Activated naive CD8-positive, alpha-beta T cell treated with anti-CD3 and anti-CD28 coated beads, Interleukin-2, amount 50 U/mL, for 24 hours (primary cell): Measurements from ENCODE around the gene TTC9C.

Experiments used
- ATAC-seq: fragments of 150-1000 bp; cut with Tn5 transposase; one replicate; pipeline ENCODE4 v1.10.0; 2021
- DNase-seq: peaks from one replicate; pipeline ENCODE4 v3.0.0; 2021
- H3K27ac Mint-ChIP-seq: one replicate; pipeline ENCODE4 v1.8.0; 2021; ENCODE audit warnings: mild to moderate bottlenecking, mixed read lengths
- H3K27me3 Mint-ChIP-seq: one replicate; pipeline ENCODE4 v1.8.0; 2021; ENCODE audit warnings: mixed read lengths
- H3K36me3 Mint-ChIP-seq: one replicate; pipeline ENCODE4 v1.8.0; 2021; ENCODE audit warnings: low read depth, mixed read lengths
- H3K4me1 Mint-ChIP-seq: one replicate; pipeline ENCODE4 v1.8.0; 2021; ENCODE audit warnings: mixed read lengths
- H3K4me3 Mint-ChIP-seq: one replicate; pipeline ENCODE4 v1.8.0; 2021; ENCODE audit warnings: mild to moderate bottlenecking, moderate library complexity, mixed read lengths
- H3K9me3 Mint-ChIP-seq: one replicate; pipeline ENCODE4 v1.8.0; 2021; ENCODE audit warnings: mixed read lengths

Gene TTC9C

GRCh38 chr11:62705880-62706849 lies 22.1 kb upstream of the TTC9C start:
- peak; percentile 77 for ATAC-seq
- H3K4me1 Mint-ChIP-seq: peaks cover 54% of the 10 kb centered on the region
- H3K4me3 Mint-ChIP-seq: peak overlapping the region; percentile 85

GRCh38 chr11:62706850-62707247 lies 21.4 kb upstream of the TTC9C start:
- DNase-seq: no peak

More at GRCh38 chr11:62705880-62706849, 22.1 kb upstream of the TTC9C start:
- H3K9me3 Mint-ChIP-seq: no peaks in the 10 kb centered on the region
- H3K36me3 Mint-ChIP-seq: peaks cover 33% of the 10 kb centered on the region
- DNase-seq: peak; percentile 96
- peak overlapping the region; percentile 74 for H3K27ac Mint-ChIP-seq
- no peaks in the 10 kb centered on the region for H3K27me3 Mint-ChIP-seq

GRCh38 chr11:62707277-62707861 lies 20.9 kb upstream of the TTC9C start, which contains the start of the genes BSCL2 and GNG3:
TSS of gene BSCL2 (minus strand) at chr11:62707424. CDS start at chr11:62707195, 229 bp downstream.
TSS of gene GNG3 (plus strand) at chr11:62707676. CDS start at chr11:62708296, 620 bp downstream.
- peaks cover 58% of the 10 kb centered on the region for H3K4me1 Mint-ChIP-seq
- no peaks in the 10 kb centered on the region for H3K9me3 Mint-ChIP-seq
- peaks cover 36% of the 10 kb centered on the region for H3K36me3 Mint-ChIP-seq
- peak within 1 kb of the TSS; percentile 90 for H3K4me3 Mint-ChIP-seq
- H3K27ac Mint-ChIP-seq: peak within 1 kb of the TSS; percentile 95
- DNase-seq: no peak
- ATAC-seq: no peak
- H3K27me3 Mint-ChIP-seq: no peaks in the 10 kb centered on the region

More at GRCh38 chr11:62706850-62707247, 21.4 kb upstream of the TTC9C start:
- H3K9me3 Mint-ChIP-seq: no peaks in the 10 kb centered on the region
- ATAC-seq: no peak
- peaks cover 54% of the 10 kb centered on the region for H3K4me1 Mint-ChIP-seq
- no peaks in the 10 kb centered on the region for H3K27me3 Mint-ChIP-seq
- H3K27ac Mint-ChIP-seq: peak overlapping the region; percentile 74
- peak overlapping the region; percentile 85 for H3K4me3 Mint-ChIP-seq
- peaks cover 35% of the 10 kb centered on the region for H3K36me3 Mint-ChIP-seq

- peaks cover 68% of the 10 kb centered on the region for H3K4me1 Mint-ChIP-seq
- H3K27me3 Mint-ChIP-seq: no peaks in the 10 kb centered on the region
- peak overlapping the region; percentile 95 for H3K27ac Mint-ChIP-seq
- DNase-seq: no peak
- H3K4me3 Mint-ChIP-seq: peak overlapping the region; percentile 90
- H3K9me3 Mint-ChIP-seq: no peaks in the 10 kb centered on the region
- ATAC-seq: no peak
- peaks cover 41% of the 10 kb centered on the region for H3K36me3 Mint-ChIP-seq
These were observed 19.9 kb upstream of the TTC9C start for GRCh38 chr11:62708392-62708791.

GRCh38 chr11:62708793-62709192 lies 19.5 kb upstream of the TTC9C start:
- peak; percentile 35 for ATAC-seq
- peak; percentile 52 for DNase-seq
- Mint-ChIP-seq H3K9me3 (no peaks in the 10 kb centered on the region), H3K4me1 (peaks cover 72% of the 10 kb centered on the region), H3K36me3 (peaks cover 44% of the 10 kb centered on the region), H3K4me3 (peak overlapping the region; percentile 90), H3K27ac (peak overlapping the region; percentile 95), H3K27me3 (no peaks in the 10 kb centered on the region)

- Mint-ChIP-seq H3K27me3 (no peaks in the 10 kb centered on the region), H3K4me1 (peaks cover 77% of the 10 kb centered on the region), H3K9me3 (no peaks in the 10 kb centered on the region), H3K27ac (peak overlapping the region; percentile 95), H3K4me3 (peak overlapping the region; percentile 90), H3K36me3 (peaks cover 48% of the 10 kb centered on the region)
- ATAC-seq (peak; percentile 76), DNase-seq (peak; percentile 93)
These were observed 18.9 kb upstream of the TTC9C start for GRCh38 chr11:62709247-62710000.

- Mint-ChIP-seq H3K9me3 (no peaks in the 10 kb centered on the region), H3K4me3 (peak overlapping the region; percentile 90), H3K27me3 (no peaks in the 10 kb centered on the region), H3K27ac (peak overlapping the region; percentile 95), H3K4me1 (peaks cover 81% of the 10 kb centered on the region), H3K36me3 (peaks cover 49% of the 10 kb centered on the region)
- DNase-seq (peak; percentile 33), ATAC-seq (no peak)
These were observed 18.3 kb upstream of the TTC9C start for GRCh38 chr11:62710001-62710345.

GRCh38 chr11:62712276-62712812 lies 15.9 kb upstream of the TTC9C start:
- Mint-ChIP-seq H3K9me3 (no peaks in the 10 kb centered on the region), H3K4me1 (peaks cover 60% of the 10 kb centered on the region), H3K4me3 (no peak overlapping the region), H3K36me3 (peaks cover 63% of the 10 kb centered on the region), H3K27me3 (no peaks in the 10 kb centered on the region), H3K27ac (peak overlapping the region; percentile 68)
- ATAC-seq: no peak
- DNase-seq: no peak

GRCh38 chr11:62712861-62713260 lies 15.4 kb upstream of the TTC9C start:
- Mint-ChIP-seq H3K4me3 (no peak overlapping the region), H3K4me1 (peaks cover 55% of the 10 kb centered on the region), H3K36me3 (peaks cover 65% of the 10 kb centered on the region), H3K9me3 (no peaks in the 10 kb centered on the region), H3K27me3 (no peaks in the 10 kb centered on the region), H3K27ac (peak overlapping the region; percentile 68)
- ATAC-seq: no peak
- no peak for DNase-seq

- DNase-seq (no peak), ATAC-seq (no peak)
- Mint-ChIP-seq H3K27me3 (no peaks in the 10 kb centered on the region), H3K27ac (peak overlapping the region; percentile 68), H3K4me3 (no peak overlapping the region), H3K36me3 (peaks cover 69% of the 10 kb centered on the region), H3K9me3 (no peaks in the 10 kb centered on the region), H3K4me1 (peaks cover 54% of the 10 kb centered on the region)
These were observed 14.9 kb upstream of the TTC9C start for GRCh38 chr11:62713343-62713742.

GRCh38 chr11:62715150-62716130 lies 12.8 kb upstream of the TTC9C start:
- H3K9me3 Mint-ChIP-seq: no peaks in the 10 kb centered on the region
- H3K27ac Mint-ChIP-seq: peak overlapping the region; percentile 37
- H3K36me3 Mint-ChIP-seq: peaks cover 75% of the 10 kb centered on the region
- no peak overlapping the region for H3K4me3 Mint-ChIP-seq
- H3K4me1 Mint-ChIP-seq: peaks cover 42% of the 10 kb centered on the region
- H3K27me3 Mint-ChIP-seq: no peaks in the 10 kb centered on the region
- DNase-seq (no peak), ATAC-seq (no peak)

- Mint-ChIP-seq H3K27ac (peak overlapping the region; percentile 7), H3K4me1 (peaks cover 41% of the 10 kb centered on the region), H3K36me3 (peaks cover 76% of the 10 kb centered on the region), H3K9me3 (no peaks in the 10 kb centered on the region), H3K4me3 (no peak overlapping the region), H3K27me3 (no peaks in the 10 kb centered on the region)
- ATAC-seq (no peak), DNase-seq (no peak)
These were observed 12.1 kb upstream of the TTC9C start for GRCh38 chr11:62716206-62716605.

GRCh38 chr11:62716816-62717215 lies 11.5 kb upstream of the TTC9C start:
- Mint-ChIP-seq H3K9me3 (no peaks in the 10 kb centered on the region), H3K4me1 (peaks cover 44% of the 10 kb centered on the region), H3K4me3 (no peak overlapping the region), H3K27me3 (no peaks in the 10 kb centered on the region), H3K27ac (no peak overlapping the region), H3K36me3 (peaks cover 79% of the 10 kb centered on the region)
- DNase-seq (no peak), ATAC-seq (no peak)
